Measurements from ENCODE around the gene SIT1.

The SIT1 gene

GRCh38 chr9:35606138-35606504, 44.6 kb downstream of the SIT1 start:
- no peak for DNase-seq (ENCODE audit: low spot score)

- DNase-seq (ENCODE audit: low spot score): no peak
Measured at GRCh38 chr9:35605351-35606137, 45.2 kb downstream of the SIT1 start.

GRCh38 chr9:35604578-35605350, 46.0 kb downstream of the SIT1 start, which contains the start of gene TESK1:
Gene TESK1, plus strand, starts transcription at chr9:35605262. Its CDS starts 358 bp downstream, at chr9:35605620.
- peak; percentile 36 for DNase-seq (ENCODE audit: low spot score)

- peak; percentile 99 for DNase-seq (ENCODE audit: low spot score)
Measured at GRCh38 chr9:35603986-35604577, 46.6 kb downstream of the SIT1 start.

GRCh38 chr9:35603506-35603985, 47.2 kb downstream of the SIT1 start:
- DNase-seq (ENCODE audit: low spot score): no peak

GRCh38 chr9:35599763-35600604, 50.7 kb downstream of the SIT1 start:
- DNase-seq (ENCODE audit: low spot score): no peak

Data from kidney capillary endothelial cell (primary cell).